GM18519 (cell line): ENCODE measurements around the gene CLEC16A.
"Not testable (repeated sequence)": the region's sequence is repeated elsewhere in the genome, so short reads cannot be mapped to it uniquely, and the experiment has no call there.

Source experiments
- ATAC-seq: cut with Tn5 transposase; IDR thresholded peaks from one replicate; pipeline ENCODE4 v1.9.1; 2021; ENCODE audit warnings: mild to moderate bottlenecking, moderate library complexity; ENCODE audit not compliant: unreplicated experiment, low FRiP score

Gene CLEC16A

GRCh38 chr16:10923146-10923649 is 21.2 kb upstream of the CLEC16A start:
- no peak for ATAC-seq

GRCh38 chr16:10923650-10924214 is 20.6 kb upstream of the CLEC16A start:
- no peak for ATAC-seq

DNA sequence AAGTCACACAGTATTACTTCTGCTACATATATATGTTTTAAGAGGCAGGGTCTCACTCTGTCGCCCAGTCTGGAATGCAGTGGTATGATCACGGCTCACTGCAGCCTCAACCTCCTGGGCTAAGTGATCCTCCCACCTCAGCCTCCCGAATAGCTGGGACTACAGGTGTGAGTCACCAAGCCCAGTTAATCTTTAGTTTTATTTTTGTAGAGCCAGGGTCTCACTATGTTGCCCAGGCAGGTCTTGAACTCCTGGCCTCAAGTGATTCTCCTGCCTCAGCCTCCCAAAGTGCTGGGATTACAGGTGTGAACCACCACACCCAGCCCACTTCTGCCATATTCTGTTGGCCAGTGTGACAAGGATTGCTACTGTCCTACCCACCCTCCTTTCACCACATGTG is 19.1 kb upstream of the CLEC16A start:
- ATAC-seq, result not testable (repeated sequence)

DNA sequence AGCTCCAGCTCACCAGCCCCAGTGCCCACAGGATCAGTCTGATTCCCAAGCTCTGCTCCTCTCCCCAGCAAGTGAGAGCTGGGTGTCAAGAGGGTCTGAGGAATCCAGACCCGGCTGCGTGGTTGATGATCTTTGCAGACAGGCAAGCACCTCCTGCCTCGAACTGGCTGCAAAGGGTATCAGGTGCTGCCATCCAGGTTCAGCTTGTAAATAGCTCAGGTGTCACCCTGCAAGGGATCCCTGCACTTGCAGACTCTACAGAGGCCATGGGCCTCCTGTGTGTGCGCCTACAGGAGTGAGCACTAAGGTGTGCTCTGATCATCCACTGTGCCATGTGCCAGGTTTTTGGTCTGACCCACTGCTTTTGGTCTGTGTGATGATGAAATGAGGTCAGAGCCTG is 18.3 kb upstream of the CLEC16A start:
- ATAC-seq, result no peak

GRCh38 chr16:10926867-10927266 is 17.5 kb upstream of the CLEC16A start:
- no peak for ATAC-seq

GRCh38 chr16:10927497-10928112 is 16.8 kb upstream of the CLEC16A start:
- ATAC-seq, result no peak

DNA sequence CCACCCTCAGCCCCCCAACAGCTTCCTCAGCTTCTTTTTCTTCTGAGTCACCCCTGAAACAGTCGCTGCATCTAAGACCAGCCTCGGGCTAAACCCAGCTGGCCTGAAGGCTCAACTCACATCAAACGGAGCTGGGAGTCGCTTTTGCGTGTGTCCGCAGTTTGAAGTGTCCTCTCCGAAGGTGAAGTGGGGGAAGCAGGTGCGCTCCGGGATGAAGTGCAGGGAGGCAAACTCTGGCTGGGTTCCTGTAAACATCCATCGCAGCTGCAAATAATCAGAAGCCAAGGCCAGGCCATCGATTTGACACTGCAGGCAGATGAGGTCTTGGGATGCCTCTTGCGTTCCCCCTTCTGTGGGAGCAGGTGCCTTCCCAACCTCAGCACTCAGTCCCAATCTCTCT is 15.3 kb upstream of the CLEC16A start:
- not testable (repeated sequence) for ATAC-seq

DNA sequence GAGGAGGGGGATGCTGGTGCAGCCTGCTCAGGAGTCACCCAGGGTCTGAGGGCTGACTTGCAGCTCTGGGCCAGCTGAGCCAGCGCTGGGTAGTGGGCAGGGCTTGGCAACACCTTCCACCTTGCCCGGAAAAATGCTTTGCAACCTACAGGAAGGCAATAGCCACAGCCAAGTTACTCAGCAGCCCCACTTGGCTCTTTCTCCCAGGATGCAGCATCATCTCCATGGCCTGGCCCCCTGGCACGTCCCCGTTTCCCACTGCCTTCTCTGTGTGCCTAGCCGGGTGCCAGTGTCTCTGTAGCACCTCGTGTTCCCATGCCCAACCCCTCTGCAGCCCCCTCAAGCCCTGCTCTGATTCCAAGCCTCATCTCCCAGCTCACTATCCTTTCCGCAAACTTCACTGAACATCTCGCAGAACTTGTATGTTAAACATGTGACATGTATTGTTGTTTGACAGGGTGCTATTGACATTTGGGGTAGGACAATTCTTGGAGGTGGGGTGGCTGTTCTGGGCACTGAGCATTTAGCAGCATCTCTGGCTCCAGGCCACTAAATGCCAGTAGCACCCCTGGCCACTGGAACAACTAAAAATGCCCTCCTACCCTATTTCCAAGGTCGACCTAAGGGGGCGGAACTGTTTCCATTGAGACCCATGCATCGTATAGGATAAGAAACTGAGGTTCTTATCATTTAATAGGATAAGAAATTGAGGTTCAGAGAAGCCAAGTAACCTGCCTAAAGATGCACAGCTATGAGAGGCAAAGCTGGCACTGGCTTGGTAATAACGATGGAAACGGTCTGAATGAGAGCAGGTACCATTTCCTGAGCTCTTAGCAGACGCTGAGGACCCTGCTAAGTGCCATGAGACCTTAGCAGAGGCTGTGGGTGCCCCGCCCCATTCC is 14.3 kb upstream of the CLEC16A start:
- no peak for ATAC-seq

DNA sequence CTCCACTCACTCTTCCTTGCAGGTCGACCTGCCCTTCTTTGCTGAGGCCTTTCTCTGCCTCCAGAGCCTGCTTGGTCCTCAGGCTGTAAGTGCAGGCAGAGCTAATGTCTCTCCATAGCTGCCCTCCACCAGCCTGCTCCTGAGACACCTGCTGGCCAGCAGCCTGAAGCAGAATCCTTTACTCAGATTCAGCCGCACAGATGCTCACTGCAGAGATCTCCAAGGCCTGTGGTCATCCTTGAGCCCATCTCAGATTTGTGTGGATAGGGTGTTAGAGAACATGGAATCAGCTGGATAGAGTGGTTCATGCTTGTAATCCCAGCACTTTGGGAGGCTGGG is 13.6 kb upstream of the CLEC16A start:
- no peak for ATAC-seq

DNA sequence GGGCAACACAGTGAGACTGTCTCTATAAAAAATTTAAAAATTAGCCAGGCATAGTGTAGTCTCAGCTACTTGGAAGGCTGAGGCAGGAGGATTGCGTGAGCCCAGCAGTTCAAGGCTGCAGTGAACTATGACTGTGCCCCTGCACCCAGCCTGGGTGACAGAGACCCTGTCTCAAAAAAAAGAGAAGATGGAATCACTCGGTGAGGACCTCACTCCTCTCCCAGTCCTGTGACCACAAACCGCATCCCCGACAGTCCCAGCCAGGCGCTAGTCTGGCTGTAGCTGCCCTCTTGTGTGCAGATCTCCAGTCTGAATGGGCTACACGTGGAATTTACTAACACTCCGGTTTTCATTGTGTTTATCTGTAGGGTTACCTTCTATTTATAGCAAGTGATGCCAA is 13.2 kb upstream of the CLEC16A start:
- no peak for ATAC-seq

GRCh38 chr16:10931977-10932632 is 12.3 kb upstream of the CLEC16A start:
- ATAC-seq, result no peak

DNA sequence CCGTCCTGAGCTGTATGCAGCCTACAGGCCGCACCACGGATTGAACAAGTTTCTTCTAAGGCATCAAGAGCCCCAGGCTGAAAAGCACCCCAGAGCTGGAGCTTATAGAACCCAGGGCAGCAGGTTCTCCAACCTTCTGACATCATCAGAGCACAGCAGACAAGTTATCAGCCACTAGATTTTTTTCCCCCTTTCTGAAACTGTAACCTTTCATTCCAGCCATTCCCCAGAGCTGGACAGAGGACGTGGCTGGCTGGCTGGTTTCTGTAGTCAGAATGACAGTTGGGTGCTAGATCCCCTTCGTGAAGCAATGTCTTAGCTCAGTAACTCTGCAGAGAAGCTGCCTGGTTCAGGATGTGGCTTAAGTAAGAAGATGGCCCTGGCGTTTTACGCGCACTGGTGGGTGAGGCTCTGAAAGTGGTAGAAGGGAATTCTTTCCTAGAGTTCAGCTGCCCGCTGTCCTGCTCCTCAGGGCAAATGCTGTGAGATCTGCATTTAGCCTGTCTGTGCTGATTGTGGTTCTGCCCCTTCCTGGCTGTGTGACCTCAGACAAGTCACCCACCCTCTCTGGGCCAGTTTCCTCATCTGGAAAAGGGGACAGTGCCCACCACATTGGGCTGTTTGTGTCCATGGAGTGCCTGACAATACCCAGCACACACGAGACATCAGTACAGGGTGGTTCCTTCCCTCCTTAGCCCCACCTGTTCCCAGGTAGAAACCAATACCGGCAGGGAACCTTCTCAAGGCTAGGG is 11.2 kb upstream of the CLEC16A start:
- no peak for ATAC-seq

DNA sequence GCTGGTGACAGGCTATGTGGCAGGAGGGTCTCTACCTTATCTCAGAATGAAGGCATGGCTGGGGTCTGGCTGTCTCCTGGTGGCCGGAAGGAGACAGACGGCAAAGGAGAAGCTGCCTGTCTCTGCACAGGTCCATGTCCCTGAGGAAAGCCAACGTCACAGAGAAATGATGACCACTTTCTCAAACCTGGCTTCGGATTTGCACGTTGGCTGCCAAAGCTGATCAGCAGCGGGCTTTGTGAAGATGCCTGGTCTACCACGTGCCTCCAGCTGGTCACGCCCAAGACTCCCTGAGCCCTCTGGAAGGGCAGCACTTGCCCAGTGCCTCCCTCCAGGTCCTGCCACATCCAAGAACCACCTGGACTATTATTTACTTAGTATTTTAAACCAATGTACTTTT is 10.5 kb upstream of the CLEC16A start:
- no peak for ATAC-seq

DNA sequence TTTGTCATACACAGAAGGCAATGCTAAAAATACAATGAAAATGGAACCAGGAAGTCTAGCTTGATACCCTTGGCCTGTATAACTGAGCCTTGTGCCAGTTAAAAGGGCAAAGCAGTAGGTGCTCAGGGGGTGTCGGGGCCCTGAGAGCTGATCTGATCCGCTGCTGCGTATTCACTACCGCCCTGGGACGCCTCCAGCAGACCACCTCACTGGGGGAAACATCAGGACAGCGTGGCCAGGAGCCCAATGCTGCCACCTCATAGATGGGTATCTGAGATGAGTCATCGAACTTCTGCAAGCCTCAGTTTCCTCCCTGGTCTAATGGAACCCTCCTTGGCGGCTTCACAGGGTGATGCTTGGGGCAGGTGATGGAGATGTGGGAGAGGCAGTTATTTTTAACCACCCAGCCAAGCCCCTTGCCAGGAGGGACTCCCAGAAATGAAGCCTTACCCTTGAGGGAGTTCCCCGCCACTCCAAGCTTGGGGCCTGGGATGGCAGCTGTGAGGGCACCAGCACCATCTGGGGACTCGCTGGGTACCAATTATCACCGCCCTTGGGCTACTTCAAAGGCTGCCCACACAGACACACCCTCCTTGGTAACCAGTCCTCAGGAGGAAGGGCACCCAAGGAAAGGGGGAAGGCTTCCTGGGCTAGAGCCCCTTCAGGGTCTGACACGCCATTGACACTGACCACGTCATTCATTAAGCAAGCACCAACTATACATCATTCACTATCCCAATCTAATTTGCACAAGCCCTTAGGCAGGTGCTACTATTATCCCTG is 9.8 kb upstream of the CLEC16A start:
- ATAC-seq, result no peak

DNA sequence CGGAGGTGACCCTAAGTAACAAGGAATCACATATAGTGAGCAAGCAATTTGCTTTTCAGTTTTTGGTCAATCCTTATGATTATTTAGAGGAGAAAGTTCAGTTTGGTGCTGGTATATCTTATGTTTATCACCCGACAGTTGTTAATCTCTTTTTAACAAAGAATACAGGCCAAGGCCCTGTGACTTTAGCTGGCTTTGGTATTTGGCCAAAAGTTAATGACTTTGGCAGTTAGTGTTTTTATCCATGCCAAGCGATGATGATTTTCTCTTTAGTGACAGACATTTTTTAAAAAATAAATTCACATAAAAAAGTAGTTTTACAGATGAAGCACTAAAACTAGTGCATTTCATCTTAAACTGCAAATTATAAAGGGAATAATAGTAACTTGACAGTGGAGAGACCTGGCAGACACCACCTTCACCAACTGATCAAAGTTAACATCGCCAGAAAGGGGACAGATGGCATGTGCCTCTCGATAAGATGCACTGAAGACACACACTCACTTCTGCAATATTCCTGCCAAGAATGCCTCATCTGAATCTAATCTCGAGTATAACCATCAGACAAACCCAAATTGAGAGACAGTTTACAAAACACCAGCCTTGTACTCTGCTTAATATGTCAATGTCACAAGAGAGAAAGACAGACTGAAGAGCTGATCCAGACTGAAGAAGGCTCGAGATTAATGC is 9.0 kb upstream of the CLEC16A start:
- ATAC-seq, result no peak

- ATAC-seq, result no peak
These were observed 7.9 kb upstream of the CLEC16A start for GRCh38 chr16:10936272-10936984.

GRCh38 chr16:10937068-10937859 is 7.1 kb upstream of the CLEC16A start:
- no peak for ATAC-seq

DNA sequence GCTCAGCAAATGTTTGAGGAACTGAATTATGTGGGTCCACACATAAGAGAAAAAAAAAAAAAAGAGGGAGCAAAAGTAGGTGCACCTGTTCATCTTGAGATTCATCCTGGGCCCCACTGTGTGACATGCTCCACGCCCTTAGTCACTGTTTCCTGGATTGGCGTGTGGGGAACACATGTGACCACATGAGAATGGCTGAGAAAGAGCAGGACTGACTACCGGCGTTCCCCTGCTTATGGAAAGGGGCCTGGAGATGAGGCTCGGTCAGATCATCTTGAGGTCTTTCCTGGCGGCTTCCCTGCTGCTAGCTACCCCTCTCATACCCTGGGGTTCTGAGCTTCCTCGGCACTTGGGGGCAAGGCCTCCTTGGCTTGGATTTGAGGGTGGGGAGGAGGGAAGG is 6.0 kb upstream of the CLEC16A start:
- no peak for ATAC-seq
